ENCODE data around the gene ZNF384. TPM values are rescaled to one million over a fixed set of nuclear protein-coding genes. Genes with fewer than 3 reads are reported as not detected.

Gene ZNF384
- total RNA-seq, 1 donor from 2014 or later: 15.1 TPM

DNA sequence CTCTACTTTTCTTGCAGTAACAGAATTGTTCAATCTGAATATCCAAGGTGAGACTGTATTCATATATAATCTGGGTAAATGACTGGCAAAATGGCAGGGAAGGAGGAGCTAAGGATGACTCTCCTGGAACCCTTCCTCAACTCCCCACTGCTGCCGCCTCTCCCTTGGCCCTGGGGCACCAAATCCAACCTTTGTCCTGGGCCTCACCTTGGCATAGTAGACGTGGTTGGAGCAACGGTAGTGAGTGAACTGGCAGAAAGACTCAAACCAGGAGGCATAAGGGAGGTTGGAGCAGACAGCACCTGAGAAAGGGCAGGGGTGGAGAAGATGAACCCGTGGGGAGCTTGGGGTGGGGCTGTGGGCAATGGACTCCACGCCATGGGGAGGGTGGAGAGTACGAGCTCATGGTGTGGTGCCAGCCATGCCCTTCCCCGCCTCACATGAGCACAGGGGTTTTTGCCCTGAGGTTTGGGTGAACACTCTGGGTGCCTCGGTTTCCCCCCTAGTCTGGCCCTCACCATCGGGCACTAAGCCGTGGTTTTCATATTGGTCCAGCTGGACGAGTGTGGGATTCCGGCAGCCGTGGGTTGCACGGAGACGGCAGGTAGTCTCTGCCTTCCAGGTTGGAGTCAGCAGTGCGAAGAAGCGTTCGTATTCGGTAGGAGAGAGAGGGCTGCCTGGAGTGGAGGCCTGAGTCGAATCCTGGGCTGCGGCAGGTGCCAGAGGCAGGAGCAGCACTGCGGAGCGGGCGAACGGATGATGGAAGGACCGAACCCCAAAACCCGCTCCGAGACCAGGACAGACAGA is 42.7 kb downstream of the ZNF384 start:
- Histone ChIP-seq H3K36me3 (peaks cover 23 to 31% of the 10 kb centered on the region in 2 donors), H3K27ac (peak overlapping the region in 1 of 2 donors; percentile 48), H3K27me3 (no peaks in the 10 kb centered on the region), H3K9me3 (no peaks in the 10 kb centered on the region), H3K4me1 (no peaks in the 10 kb centered on the region), H3K4me3 (peak overlapping the region; percentile 42 to 65)
- DNase-seq (ENCODE audit: low spot score in 2 of 2): no peak
- TF ChIP-seq, protein P1, sequence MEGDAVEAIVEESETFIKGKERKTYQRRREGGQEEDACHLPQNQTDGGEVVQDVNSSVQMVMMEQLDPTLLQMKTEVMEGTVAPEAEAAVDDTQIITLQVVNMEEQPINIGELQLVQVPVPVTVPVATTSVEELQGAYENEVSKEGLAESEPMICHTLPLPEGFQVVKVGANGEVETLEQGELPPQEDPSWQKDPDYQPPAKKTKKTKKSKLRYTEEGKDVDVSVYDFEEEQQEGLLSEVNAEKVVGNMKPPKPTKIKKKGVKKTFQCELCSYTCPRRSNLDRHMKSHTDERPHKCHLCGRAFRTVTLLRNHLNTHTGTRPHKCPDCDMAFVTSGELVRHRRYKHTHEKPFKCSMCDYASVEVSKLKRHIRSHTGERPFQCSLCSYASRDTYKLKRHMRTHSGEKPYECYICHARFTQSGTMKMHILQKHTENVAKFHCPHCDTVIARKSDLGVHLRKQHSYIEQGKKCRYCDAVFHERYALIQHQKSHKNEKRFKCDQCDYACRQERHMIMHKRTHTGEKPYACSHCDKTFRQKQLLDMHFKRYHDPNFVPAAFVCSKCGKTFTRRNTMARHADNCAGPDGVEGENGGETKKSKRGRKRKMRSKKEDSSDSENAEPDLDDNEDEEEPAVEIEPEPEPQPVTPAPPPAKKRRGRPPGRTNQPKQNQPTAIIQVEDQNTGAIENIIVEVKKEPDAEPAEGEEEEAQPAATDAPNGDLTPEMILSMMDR (IDR thresholded peaks at IDR 0.05): no peak
- intact Hi-C loops (cut with DNase I): no loop called here

DNA sequence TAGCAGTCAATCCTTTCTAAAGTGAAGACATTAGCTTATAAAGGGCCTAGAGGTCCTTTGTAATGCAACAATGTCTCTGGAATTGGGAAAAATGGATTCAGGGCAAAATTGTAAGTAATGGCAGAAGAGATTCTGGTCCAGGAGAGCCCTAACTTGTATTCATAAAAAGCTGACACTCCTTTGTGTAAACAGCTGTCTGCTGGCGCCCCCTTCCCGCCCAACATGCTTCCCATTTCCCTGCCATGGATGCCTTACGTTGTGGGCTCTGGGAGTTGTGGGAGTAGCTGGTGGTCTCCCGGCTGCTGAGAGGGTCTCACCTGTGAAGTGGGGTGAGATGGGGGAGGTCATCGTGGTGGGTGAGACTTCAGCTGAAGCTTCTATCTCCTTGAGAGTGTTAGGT is 44.3 kb downstream of the ZNF384 start:
- Histone ChIP-seq H3K4me1 (no peaks in the 10 kb centered on the region), H3K9me3 (no peaks in the 10 kb centered on the region), H3K27ac (no peak overlapping the region), H3K4me3 (no peak overlapping the region), H3K36me3 (peaks cover 7 to 16% of the 10 kb centered on the region in 2 donors), H3K27me3 (no peaks in the 10 kb centered on the region)
- DNase-seq (ENCODE audit: low spot score in 2 of 2): no peak
- TF ChIP-seq, protein P1 (IDR thresholded peaks at IDR 0.05): peak in 2 of 3 experiments; percentile 25 to 45
- intact Hi-C loops (cut with DNase I): loop anchor here (2.0 kb wide), 1 partner anchor 28 kb away; no protein-coding TSS in a partner anchor

DNA sequence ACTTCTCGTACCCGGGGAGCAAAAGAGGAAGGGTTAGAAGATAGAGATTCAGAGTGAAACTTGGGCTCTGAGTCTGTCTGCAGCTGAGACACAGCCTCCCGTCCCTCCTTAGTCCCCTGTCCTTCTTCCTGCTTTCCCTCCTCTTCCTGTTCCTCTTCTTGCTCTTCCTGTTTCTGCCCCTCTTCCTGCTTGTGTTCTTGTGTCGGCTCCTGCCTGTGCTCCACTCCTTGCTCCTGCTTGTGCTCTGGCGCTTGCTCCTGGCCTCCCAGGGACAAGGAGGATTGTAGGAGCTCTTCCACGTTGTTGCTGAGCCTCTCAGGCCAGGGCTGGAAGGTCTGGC is 44.9 kb downstream of the ZNF384 start:
- Histone ChIP-seq H3K4me1 (no peaks in the 10 kb centered on the region), H3K9me3 (no peaks in the 10 kb centered on the region), H3K27ac (no peak overlapping the region), H3K36me3 (peaks cover under 1 to 10% of the 10 kb centered on the region in 2 donors), H3K4me3 (no peak overlapping the region), H3K27me3 (no peaks in the 10 kb centered on the region)
- TF ChIP-seq, protein P1 (IDR thresholded peaks at IDR 0.05): no peak
- intact Hi-C loops (cut with DNase I): loop anchor here (2.0 kb wide), 1 partner anchor 27 kb away; no protein-coding TSS in a partner anchor
- no peak for DNase-seq (ENCODE audit: low spot score in 2 of 2)

DNA sequence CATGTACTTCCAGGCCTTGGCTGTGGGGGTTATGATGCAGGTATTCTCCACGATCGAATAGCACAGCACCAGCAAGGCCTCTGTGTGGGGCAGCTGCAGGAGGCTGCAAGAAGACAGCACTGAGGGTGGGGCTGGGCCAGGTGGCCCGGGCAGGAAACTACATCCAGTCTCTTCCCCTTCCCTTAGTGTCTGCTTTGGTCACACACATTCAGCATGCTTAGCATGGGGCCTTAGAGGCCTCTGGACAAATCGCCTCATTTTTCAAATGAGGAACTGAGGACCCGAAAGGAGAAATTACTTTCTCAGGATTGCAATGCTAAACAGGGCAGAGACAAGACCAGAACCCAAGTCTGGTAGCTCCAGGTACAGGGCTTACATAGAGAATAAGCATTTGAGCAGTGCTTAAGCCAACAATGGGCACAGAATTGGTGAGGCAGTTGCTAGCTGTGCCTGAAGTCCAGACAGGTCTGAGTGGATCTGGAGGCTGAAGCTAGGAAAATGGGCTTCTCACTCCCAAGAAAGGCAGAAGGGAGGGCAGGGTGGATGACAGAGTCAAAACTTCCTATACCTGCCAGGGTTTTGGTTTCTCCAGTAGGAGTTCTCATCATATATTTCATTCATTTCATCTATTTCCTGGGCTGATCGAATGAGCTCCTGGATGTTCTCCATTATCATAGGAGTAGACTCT is 45.5 kb downstream of the ZNF384 start:
- TF ChIP-seq, protein P1 (IDR thresholded peaks at IDR 0.05): no peak
- no peak for DNase-seq (ENCODE audit: low spot score in 2 of 2)
- H3K9me3 ChIP-seq: no peaks in the 10 kb centered on the region
- H3K27me3 ChIP-seq: no peaks in the 10 kb centered on the region
- intact Hi-C loops (cut with DNase I): loop anchor here (2.0 kb wide), 1 partner anchor 27 kb away; no protein-coding TSS in a partner anchor
- no peaks in the 10 kb centered on the region for H3K4me1 ChIP-seq
- H3K36me3 ChIP-seq: peaks cover 0 to 9% of the 10 kb centered on the region in 2 donors
- H3K4me3 ChIP-seq: no peak overlapping the region
- H3K27ac ChIP-seq: no peak overlapping the region

DNA sequence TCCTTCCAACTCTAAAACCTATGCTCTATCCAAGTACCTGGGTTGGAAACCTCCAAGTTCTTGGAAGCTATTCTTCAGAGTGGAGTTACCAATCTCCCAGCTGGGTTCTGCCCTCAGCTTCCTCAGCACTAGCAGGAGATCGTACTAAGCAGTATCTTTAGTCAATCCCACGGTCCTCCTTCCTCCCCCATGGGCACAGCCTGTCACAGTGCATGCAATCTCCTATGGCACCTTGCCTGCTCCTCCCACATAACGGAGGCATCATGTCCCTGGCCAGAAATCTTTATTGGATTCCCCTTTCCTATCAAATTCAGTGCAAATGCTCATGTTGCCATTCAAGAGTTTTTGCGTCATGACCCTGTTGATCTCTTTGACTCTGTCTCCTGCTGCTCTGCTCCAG is 48.0 kb downstream of the ZNF384 start:
- no peak overlapping the region for H3K4me3 ChIP-seq
- no peak for DNase-seq (ENCODE audit: low spot score in 2 of 2)
- no peak overlapping the region for H3K27ac ChIP-seq
- no peaks in the 10 kb centered on the region for H3K9me3 ChIP-seq
- intact Hi-C loops (cut with DNase I): no loop called here
- H3K4me1 ChIP-seq: no peaks in the 10 kb centered on the region
- H3K27me3 ChIP-seq: no peaks in the 10 kb centered on the region
- H3K36me3 ChIP-seq: no peaks in the 10 kb centered on the region
- TF ChIP-seq, protein P1 (IDR thresholded peaks at IDR 0.05): no peak
